Measurements from ENCODE around the gene LENEP. TPM values are rescaled to one million over a fixed set of nuclear protein-coding genes. Genes with fewer than 3 reads are reported as not detected.

LENEP gene
- total RNA-seq, 4 donors from 2014 or later, result not detected

DNA sequence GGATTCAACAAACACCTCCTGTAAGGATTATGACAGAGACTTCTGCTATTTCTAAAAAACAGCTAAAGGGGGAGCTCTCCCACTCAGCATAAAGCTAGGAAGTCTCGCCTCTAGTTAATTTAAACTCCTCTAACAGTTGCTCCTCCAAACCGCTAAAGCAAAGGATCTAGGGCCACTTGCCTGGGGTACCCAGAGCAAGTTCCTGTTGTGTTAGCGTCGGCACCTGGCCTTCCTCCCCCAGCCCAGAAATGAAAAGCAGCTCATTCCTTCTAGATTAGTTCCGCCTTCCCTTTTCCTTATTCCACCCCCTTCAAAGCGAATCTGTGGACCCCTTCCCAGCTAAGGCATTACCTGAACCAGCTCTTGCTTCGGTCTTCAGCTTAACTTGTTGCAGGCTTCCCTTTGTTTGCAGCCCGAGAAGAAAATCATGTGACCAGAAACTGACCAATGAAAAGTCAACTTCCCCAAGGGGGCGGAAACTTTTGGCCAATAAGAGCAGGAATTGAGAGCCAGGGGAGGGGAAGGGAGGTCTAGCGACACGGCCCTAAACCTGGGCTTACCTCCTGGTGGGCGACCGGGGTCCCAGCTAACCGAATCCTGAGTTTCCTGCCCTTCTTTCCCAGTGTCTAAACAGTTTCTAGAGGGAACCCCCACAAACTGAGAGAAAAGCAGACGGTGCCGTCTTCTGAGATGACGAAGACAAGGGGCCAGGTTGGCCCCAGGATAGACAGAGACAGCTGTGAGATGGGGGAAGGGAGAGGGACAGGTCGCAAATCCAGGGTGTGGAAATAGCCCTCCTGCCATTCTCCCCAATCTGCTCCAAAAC, 37.5 kb upstream of the LENEP start, which contains the start of gene PBXIP1:
TSS of gene PBXIP1 (minus strand) at position 382 of the 826 bp plus-strand sequence. CDS start 2,378 bp downstream, outside the sequence.
- peak; percentile 86 for DNase-seq
- intact Hi-C loops (cut with DNase I; ENCODE audit: low total_unique reads), result no loop called here

DNA sequence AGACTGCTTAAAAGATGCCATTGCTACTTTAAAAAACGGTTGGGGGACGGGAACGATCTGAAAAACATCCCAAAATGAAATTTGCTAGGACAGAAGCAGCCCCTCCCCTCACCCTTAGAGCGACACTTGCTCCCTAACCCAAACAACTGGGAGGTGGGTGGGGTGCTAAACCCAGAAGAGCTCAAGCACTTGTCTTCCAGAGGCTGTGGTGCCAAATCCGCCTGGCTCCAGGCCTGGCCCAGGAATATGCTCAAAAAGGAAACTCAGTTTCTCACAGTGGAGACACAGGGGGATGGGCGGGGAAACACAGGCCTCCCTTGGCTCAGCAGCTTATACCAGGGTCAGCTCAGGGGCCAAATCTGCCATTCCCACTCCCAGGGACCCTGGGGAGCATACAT, 36.8 kb upstream of the LENEP start:
- Histone ChIP-seq H3K27me3 (no peaks in the 10 kb centered on the region), H3K4me1 (peaks cover 24 to 68% (median 49%) of the 10 kb centered on the region in 4 donors), H3K27ac (peak overlapping the region; percentile 84 to 94 (median 92)), H3K9me3 (no peaks in the 10 kb centered on the region), H3K4me3 (peak overlapping the region; percentile 5 to 71 (median 52)), H3K36me3 (peaks cover 0 to 7% (median 0%) of the 10 kb centered on the region in 4 donors)
- WGBS, 2 donors (ENCODE audit: low coverage in 1 of 2), result 9% methylated on average over 6 of the region's 6 CpGs; no CpG with 5 or more reads in 1 of the 2 donors
- TF ChIP-seq EP300 (IDR thresholded peaks at IDR 0.05; ENCODE audit: low read depth) (no peak), POLR2AphosphoS5 (IDR thresholded peaks at IDR 0.05) (no peak), POLR2A (IDR thresholded peaks at IDR 0.05) (no peak)
- TF ChIP-seq, protein P1, sequence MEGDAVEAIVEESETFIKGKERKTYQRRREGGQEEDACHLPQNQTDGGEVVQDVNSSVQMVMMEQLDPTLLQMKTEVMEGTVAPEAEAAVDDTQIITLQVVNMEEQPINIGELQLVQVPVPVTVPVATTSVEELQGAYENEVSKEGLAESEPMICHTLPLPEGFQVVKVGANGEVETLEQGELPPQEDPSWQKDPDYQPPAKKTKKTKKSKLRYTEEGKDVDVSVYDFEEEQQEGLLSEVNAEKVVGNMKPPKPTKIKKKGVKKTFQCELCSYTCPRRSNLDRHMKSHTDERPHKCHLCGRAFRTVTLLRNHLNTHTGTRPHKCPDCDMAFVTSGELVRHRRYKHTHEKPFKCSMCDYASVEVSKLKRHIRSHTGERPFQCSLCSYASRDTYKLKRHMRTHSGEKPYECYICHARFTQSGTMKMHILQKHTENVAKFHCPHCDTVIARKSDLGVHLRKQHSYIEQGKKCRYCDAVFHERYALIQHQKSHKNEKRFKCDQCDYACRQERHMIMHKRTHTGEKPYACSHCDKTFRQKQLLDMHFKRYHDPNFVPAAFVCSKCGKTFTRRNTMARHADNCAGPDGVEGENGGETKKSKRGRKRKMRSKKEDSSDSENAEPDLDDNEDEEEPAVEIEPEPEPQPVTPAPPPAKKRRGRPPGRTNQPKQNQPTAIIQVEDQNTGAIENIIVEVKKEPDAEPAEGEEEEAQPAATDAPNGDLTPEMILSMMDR (IDR thresholded peaks at IDR 0.05), result no peak
- in situ Hi-C loops (cut with MboI; ENCODE audit: low pct_ligation_motif_present in 1 of 4, low pct_unique_long_range_greater_than_20kb in 1 of 4, low sequenced_read_pairs in 3 of 4), result loop anchor here in 3 of 4 donors (25.0 kb wide), 1 partner anchor 106 kb away; the partner anchor contains the start of genes ADAM15 (in 3 of the 3) and EFNA4 (in 3 of the 3)
- intact Hi-C loops (cut with DNase I; ENCODE audit: low total_unique reads), result no loop called here
- DNase-seq, result no peak

More for the DNA sequence above, 37.5 kb upstream of the LENEP start, which contains the start of gene PBXIP1:
- TF ChIP-seq, protein P1 (IDR thresholded peaks at IDR 0.05), result peak in 1 of 5 experiments; percentile 3
- peak; percentile 62 to 78 (median 71) for TF ChIP-seq POLR2AphosphoS5 (IDR thresholded peaks at IDR 0.05)
- TF ChIP-seq EP300 (IDR thresholded peaks at IDR 0.05; ENCODE audit: low read depth), result no peak
- TF ChIP-seq POLR2A (IDR thresholded peaks at IDR 0.05), result peak; percentile 61
- H3K27ac ChIP-seq, result peak within 1 kb of the TSS; percentile 84 to 94 (median 92)
- in situ Hi-C loops (cut with MboI; ENCODE audit: low pct_ligation_motif_present in 1 of 4, low pct_unique_long_range_greater_than_20kb in 1 of 4, low sequenced_read_pairs in 3 of 4), result loop anchor here in 3 of 4 donors (25.0 kb wide), 1 partner anchor 106 kb away; the partner anchor contains the start of genes ADAM15 (in 3 of the 3) and EFNA4 (in 3 of the 3)
- H3K9me3 ChIP-seq, result no peaks in the 10 kb centered on the region
- H3K27me3 ChIP-seq, result no peaks in the 10 kb centered on the region
- peaks cover 0 to 11% (median 0%) of the 10 kb centered on the region in 4 donors for H3K36me3 ChIP-seq
- 0% methylated on average over 6 to 18 of the region's 18 CpGs for WGBS, 2 donors (ENCODE audit: low coverage in 1 of 2)
- H3K4me3 ChIP-seq, result peak within 1 kb of the TSS; percentile 38 to 71 (median 65)
- H3K4me1 ChIP-seq, result peaks cover 24 to 67% (median 48%) of the 10 kb centered on the region in 4 donors

DNA sequence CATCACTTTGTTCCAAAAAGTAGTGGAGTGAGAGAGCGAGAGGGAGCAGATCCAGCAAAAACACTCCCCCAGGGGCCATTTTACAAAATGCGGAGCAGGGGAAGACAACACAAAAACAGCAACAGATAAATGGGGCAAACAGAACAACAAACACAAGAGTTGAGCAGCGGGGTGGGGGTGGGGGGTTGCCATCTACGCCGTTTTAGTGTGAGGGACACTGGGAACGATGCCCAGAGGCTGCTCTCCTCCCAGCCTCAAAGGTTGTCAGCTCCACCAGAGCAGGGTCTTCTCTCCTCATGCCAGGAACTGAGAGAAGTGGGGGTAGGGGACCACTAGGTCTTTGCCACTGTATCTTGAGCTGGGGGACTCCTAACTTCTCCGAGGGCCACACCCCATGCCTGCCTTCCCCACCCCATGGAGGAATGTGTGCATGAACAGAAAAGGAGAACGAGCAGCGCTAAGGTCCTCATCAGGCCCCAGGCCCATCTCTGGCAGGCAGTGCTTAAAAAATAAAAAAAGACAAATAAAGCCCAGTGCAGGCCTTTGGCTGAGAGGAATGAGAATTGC, 36.2 kb upstream of the LENEP start:
- TF ChIP-seq, protein P1 (IDR thresholded peaks at IDR 0.05), result no peak
- no peak for TF ChIP-seq EP300 (IDR thresholded peaks at IDR 0.05; ENCODE audit: low read depth)
- no peak for TF ChIP-seq POLR2AphosphoS5 (IDR thresholded peaks at IDR 0.05)
- TF ChIP-seq POLR2A (IDR thresholded peaks at IDR 0.05), result no peak
- Histone ChIP-seq H3K36me3 (peaks cover 0 to 7% (median 0%) of the 10 kb centered on the region in 4 donors), H3K4me3 (no peak overlapping the region), H3K27me3 (no peaks in the 10 kb centered on the region), H3K4me1 (peaks cover 24 to 65% (median 50%) of the 10 kb centered on the region in 4 donors), H3K27ac (peak overlapping the region; percentile 84 to 94 (median 92)), H3K9me3 (no peaks in the 10 kb centered on the region)
- no peak for DNase-seq
- in situ Hi-C loops (cut with MboI; ENCODE audit: low pct_ligation_motif_present in 1 of 4, low pct_unique_long_range_greater_than_20kb in 1 of 4, low sequenced_read_pairs in 3 of 4) (loop anchor here in 3 of 4 donors (25.0 kb wide), 1 partner anchor 105 kb away; the partner anchor contains the start of genes ADAM15 (in 3 of the 3) and EFNA4 (in 3 of the 3)), intact Hi-C loops (cut with DNase I; ENCODE audit: low total_unique reads) (no loop called here)
- WGBS, 2 donors (ENCODE audit: low coverage in 1 of 2), result 57 to 60% methylated on average over 1 to 9 of the region's 9 CpGs

Measured in transverse colon (tissue), 4 donors.